Nephron (organoid): ENCODE results near the gene PRKCA.

Experiments used
- H3K27ac Mint-ChIP-seq, 3 experiments: 2 replicates each; pipeline ENCODE4 v1.8.0; 2020; ENCODE audit warnings: mixed read lengths in 3 of 3, mild to moderate bottlenecking in 2 of 3, moderate library complexity in 1 of 3
- H3K27me3 Mint-ChIP-seq: 2 replicates; pipeline ENCODE4 v1.8.0; 2021; ENCODE audit warnings: low read depth, mild to moderate bottlenecking, moderate library complexity, mixed read lengths
- H3K36me3 Mint-ChIP-seq: 2 replicates; pipeline ENCODE4 v1.8.0; 2020; ENCODE audit warnings: low read depth, mixed read lengths
- H3K4me1 Mint-ChIP-seq: 2 replicates; pipeline ENCODE4 v1.8.0; 2020; ENCODE audit warnings: mixed read lengths
- H3K4me3 Mint-ChIP-seq, 3 experiments: 2 replicates each; pipeline ENCODE4 v1.8.0; 2020; ENCODE audit warnings: mild to moderate bottlenecking in 3 of 3, mixed read lengths in 3 of 3, moderate library complexity in 2 of 3
- H3K9me3 Mint-ChIP-seq: 2 replicates; pipeline ENCODE4 v1.8.0; 2020; ENCODE audit warnings: mixed read lengths
- TF ChIP-seq, protein P1 (sequence below), 3 experiments: fragments of 200-600 bp; sonication (generic); IDR thresholded peaks; one replicate each; pipeline ENCODE4 v1.5.0; 2021; ENCODE audit warnings: antibody characterized with exemption in 3 of 3; ENCODE audit not compliant: unreplicated experiment in 3 of 3

PRKCA gene

DNA sequence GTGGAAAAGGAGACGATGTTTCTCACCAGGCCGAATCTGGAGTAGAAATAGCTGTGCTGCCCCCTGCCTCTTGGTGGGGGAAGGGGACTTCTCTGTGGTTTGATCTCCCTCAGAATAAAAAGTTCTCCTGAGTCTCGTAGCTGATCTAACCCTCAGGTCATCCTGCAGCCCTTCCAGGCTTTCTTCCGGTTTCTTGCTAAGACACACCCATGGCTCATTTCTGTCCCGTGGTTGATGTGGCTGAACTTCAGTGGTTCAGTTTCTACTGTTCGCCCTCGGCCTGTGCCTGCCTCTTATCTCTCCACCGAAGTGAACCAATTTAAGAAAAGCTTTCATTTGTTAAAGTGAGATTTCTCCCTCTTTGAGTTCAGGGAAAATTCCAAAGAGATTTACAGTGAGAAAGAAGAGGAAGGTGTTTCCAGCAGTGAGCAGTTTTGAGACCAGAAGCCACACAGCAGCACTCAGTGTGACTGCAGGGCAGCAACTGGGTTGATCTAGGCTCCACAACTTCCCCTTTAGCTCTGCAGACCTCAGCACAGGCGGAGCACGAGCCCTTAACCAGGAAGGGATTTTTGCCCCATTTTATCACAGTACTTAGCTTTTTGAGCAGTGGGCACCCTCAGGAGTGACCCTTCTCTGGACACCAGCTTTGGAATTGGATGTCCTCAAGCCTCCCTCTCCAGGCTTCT lies 497.6 kb downstream of the PRKCA start:
- H3K9me3 Mint-ChIP-seq, result no peaks in the 10 kb centered on the region
- TF ChIP-seq, protein P1, sequence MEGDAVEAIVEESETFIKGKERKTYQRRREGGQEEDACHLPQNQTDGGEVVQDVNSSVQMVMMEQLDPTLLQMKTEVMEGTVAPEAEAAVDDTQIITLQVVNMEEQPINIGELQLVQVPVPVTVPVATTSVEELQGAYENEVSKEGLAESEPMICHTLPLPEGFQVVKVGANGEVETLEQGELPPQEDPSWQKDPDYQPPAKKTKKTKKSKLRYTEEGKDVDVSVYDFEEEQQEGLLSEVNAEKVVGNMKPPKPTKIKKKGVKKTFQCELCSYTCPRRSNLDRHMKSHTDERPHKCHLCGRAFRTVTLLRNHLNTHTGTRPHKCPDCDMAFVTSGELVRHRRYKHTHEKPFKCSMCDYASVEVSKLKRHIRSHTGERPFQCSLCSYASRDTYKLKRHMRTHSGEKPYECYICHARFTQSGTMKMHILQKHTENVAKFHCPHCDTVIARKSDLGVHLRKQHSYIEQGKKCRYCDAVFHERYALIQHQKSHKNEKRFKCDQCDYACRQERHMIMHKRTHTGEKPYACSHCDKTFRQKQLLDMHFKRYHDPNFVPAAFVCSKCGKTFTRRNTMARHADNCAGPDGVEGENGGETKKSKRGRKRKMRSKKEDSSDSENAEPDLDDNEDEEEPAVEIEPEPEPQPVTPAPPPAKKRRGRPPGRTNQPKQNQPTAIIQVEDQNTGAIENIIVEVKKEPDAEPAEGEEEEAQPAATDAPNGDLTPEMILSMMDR (IDR thresholded peaks at IDR 0.05; ENCODE audit: unreplicated experiment in 3 of 3), result no peak
- H3K4me1 Mint-ChIP-seq, result no peaks in the 10 kb centered on the region
- H3K36me3 Mint-ChIP-seq, result peaks cover 21% of the 10 kb centered on the region
- H3K27me3 Mint-ChIP-seq, result peaks cover 4% of the 10 kb centered on the region
- no peak overlapping the region for H3K27ac Mint-ChIP-seq
- no peak overlapping the region for H3K4me3 Mint-ChIP-seq

DNA sequence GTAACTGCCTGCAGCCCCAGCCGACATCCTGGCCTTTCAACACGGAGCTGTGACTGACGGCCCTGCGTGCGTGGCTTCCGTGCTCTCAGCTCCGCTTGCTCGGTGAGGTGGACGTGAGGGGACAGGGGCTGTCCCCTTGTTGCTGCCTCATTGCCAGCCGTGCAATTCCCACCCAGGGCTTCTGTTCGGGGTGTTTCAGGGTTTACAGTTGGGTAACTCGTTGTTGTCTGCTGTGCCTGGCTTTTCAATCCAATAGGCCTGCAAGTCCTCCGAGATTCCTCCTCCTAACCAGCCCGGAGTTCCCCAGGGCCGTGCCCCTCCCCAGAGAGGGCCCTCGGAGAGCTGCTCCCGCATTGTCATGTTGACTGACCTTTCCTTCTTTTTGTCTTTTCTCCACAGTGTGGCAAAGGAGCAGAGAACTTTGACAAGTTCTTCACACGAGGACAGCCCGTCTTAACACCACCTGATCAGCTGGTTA lies 501.1 kb downstream of the PRKCA start:
- Mint-ChIP-seq H3K4me3 (no peak overlapping the region), H3K4me1 (no peaks in the 10 kb centered on the region), H3K36me3 (peaks cover 15% of the 10 kb centered on the region), H3K27me3 (peaks cover 12% of the 10 kb centered on the region), H3K9me3 (no peaks in the 10 kb centered on the region), H3K27ac (no peak overlapping the region)
- TF ChIP-seq, protein P1 (IDR thresholded peaks at IDR 0.05; ENCODE audit: unreplicated experiment in 3 of 3), result no peak

DNA sequence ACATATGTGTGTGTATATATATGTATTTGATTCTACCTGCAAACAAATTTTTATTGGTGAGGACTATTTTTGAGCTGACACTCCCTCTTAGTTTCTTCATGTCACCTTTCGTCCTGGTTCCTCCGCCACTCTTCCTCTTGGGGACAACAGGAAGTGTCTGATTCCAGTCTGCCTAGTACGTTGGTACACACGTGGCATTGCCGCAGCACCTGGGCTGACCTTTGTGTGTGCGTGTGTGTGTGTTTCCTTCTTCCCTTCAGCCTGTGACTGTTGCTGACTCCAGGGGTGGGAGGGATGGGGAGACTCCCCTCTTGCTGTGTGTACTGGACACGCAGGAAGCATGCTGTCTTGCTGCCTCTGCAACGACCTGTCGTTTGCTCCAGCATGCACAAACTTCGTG lies 503.2 kb downstream of the PRKCA start:
- Mint-ChIP-seq H3K27me3 (peaks cover 12% of the 10 kb centered on the region), H3K4me1 (no peaks in the 10 kb centered on the region), H3K4me3 (no peak overlapping the region), H3K9me3 (no peaks in the 10 kb centered on the region), H3K27ac (no peak overlapping the region), H3K36me3 (peaks cover 15% of the 10 kb centered on the region)
- TF ChIP-seq, protein P1 (IDR thresholded peaks at IDR 0.05; ENCODE audit: unreplicated experiment in 3 of 3), result no peak

DNA sequence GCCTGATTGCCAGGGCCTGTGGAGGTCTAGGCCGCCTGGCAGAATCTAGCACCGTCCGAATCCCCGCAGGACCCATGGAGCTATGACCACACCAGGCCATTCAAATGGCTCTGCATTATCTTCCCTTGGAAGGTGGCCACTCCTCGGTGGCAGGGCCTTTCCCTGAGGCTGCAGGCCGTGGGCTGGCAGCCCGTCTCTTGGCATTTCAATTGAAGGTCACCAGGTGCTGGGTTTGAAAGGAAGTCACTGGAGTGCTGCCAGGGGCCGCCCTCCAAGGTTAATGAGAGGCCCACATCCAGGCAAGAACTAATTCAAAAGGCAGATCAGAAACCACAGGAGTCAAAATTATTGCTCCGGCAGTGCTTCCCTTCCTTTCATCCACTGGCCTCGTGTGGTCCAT lies 504.8 kb downstream of the PRKCA start:
- no peak overlapping the region for H3K27ac Mint-ChIP-seq
- peaks cover 11% of the 10 kb centered on the region for H3K36me3 Mint-ChIP-seq
- H3K4me3 Mint-ChIP-seq, result no peak overlapping the region
- H3K9me3 Mint-ChIP-seq, result no peaks in the 10 kb centered on the region
- TF ChIP-seq, protein P1 (IDR thresholded peaks at IDR 0.05; ENCODE audit: unreplicated experiment in 3 of 3), result no peak
- H3K4me1 Mint-ChIP-seq, result no peaks in the 10 kb centered on the region
- peaks cover 12% of the 10 kb centered on the region for H3K27me3 Mint-ChIP-seq

DNA sequence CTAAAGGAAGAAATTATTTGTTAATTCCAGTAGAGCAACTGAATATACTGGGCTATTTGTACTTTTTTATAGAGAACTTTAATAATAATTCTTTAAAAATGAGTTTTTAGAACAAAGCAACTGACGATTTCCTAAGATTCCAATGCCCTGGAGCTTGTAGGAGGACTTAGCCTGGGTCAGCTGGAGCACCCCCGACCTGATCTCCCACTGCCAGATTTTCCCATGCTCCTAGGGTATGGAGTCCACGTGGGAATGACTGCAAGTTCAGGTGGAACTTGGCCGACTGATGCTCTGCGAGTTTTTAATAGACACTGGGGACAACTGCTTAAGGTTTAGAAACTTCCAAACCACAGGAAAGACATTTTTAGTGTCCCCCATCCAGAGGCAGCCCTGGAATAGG lies 507.0 kb downstream of the PRKCA start:
- Mint-ChIP-seq H3K4me3 (no peak overlapping the region), H3K9me3 (no peaks in the 10 kb centered on the region), H3K27me3 (peaks cover 17% of the 10 kb centered on the region), H3K27ac (no peak overlapping the region), H3K4me1 (no peaks in the 10 kb centered on the region), H3K36me3 (peaks cover 4% of the 10 kb centered on the region)
- TF ChIP-seq, protein P1 (IDR thresholded peaks at IDR 0.05; ENCODE audit: unreplicated experiment in 3 of 3), result no peak
